Astrocyte (in vitro differentiated cells and primary cell): ENCODE data around the gene CTBP2. TPM values are rescaled to one million over a fixed set of nuclear protein-coding genes. Genes with fewer than 3 reads are reported as not detected.

Source experiments
- DNase-seq: peaks from one replicate; pipeline ENCODE4 v3.0.0-alpha.2; 2010; ENCODE audit warnings: low read depth
- FAIRE-seq: peaks from 2 replicates; lab custom pipeline; 2011; peaks lifted over from hg19 to GRCh38; lab: Jason Lieb, UNC
- H2AFZ ChIP-seq: 2 replicates; pipeline ENCODE4 v1.6.0; 2012; ENCODE audit warnings: low read depth, low read length, inconsistent platforms
- H3K27ac ChIP-seq: 2 replicates; pipeline ENCODE4 v1.5.1; 2011; ENCODE audit warnings: low read depth, low read length, inconsistent platforms
- H3K27me3 ChIP-seq: 2 replicates; pipeline ENCODE4 v1.6.0; 2011; ENCODE audit warnings: low read length, inconsistent platforms; ENCODE audit not compliant: insufficient read depth
- H3K36me3 ChIP-seq: 2 replicates; pipeline ENCODE4 v1.5.1; 2011; ENCODE audit warnings: low read length, inconsistent platforms; ENCODE audit not compliant: insufficient read depth
- H3K4me1 ChIP-seq: 2 replicates; pipeline ENCODE4 v1.5.1; 2011; ENCODE audit warnings: low read length, inconsistent platforms; ENCODE audit not compliant: insufficient read depth
- H3K4me2 ChIP-seq: 2 replicates; pipeline ENCODE4 v1.6.0; 2012; ENCODE audit warnings: low read length, inconsistent platforms
- H3K4me3 ChIP-seq: 2 replicates; pipeline ENCODE4 v1.5.1; 2011; ENCODE audit warnings: low read depth, mild to moderate bottlenecking, low read length, inconsistent platforms; ENCODE audit not compliant: insufficient read depth
- H3K79me2 ChIP-seq: 2 replicates; pipeline ENCODE4 v1.6.0; 2012; ENCODE audit warnings: mild to moderate bottlenecking, low read length, inconsistent platforms; ENCODE audit not compliant: insufficient read depth
- H3K9ac ChIP-seq: 2 replicates; pipeline ENCODE4 v1.6.0; 2012; ENCODE audit warnings: mild to moderate bottlenecking, low read length, inconsistent platforms
- H3K9me3 ChIP-seq: 2 replicates; pipeline ENCODE4 v1.5.1; 2012; ENCODE audit warnings: low read depth, mild to moderate bottlenecking, low read length, inconsistent platforms; ENCODE audit not compliant: insufficient read depth
- H4K20me1 ChIP-seq: 2 replicates; pipeline ENCODE4 v1.6.0; 2012; ENCODE audit warnings: low read length, inconsistent platforms; ENCODE audit not compliant: insufficient read depth
- H3K27ac Mint-ChIP-seq: one replicate; pipeline ENCODE4 v1.8.0; 2021; ENCODE audit warnings: mild to moderate bottlenecking, mixed read lengths; ENCODE audit not compliant: unreplicated experiment
- H3K27me3 Mint-ChIP-seq: one replicate; pipeline ENCODE4 v1.8.0; 2021; ENCODE audit warnings: low read depth, mixed read lengths; ENCODE audit not compliant: unreplicated experiment
- H3K36me3 Mint-ChIP-seq: one replicate; pipeline ENCODE4 v1.8.0; 2021; ENCODE audit warnings: low read depth, mixed read lengths; ENCODE audit not compliant: unreplicated experiment
- H3K4me1 Mint-ChIP-seq: one replicate; pipeline ENCODE4 v1.8.0; 2021; ENCODE audit warnings: low read depth, mixed read lengths; ENCODE audit not compliant: unreplicated experiment
- H3K4me3 Mint-ChIP-seq: one replicate; pipeline ENCODE4 v1.8.0; 2021; ENCODE audit warnings: mild to moderate bottlenecking, moderate library complexity, mixed read lengths; ENCODE audit not compliant: unreplicated experiment
- H3K9me3 Mint-ChIP-seq: one replicate; pipeline ENCODE4 v1.8.0; 2021; ENCODE audit warnings: mild to moderate bottlenecking, mixed read lengths; ENCODE audit not compliant: unreplicated experiment
- CTCF ChIP-seq: IDR thresholded peaks from 2 replicates; pipeline ENCODE4 v1.5.1; 2011; ENCODE audit warnings: low read depth, mild to moderate bottlenecking, inconsistent platforms, low read length, moderate library complexity; ENCODE audit not compliant: insufficient read depth
- EZH2 ChIP-seq: IDR thresholded peaks from 2 replicates; pipeline ENCODE4 v1.6.1; 2012; ENCODE audit warnings: mild to moderate bottlenecking, low read length, inconsistent platforms; ENCODE audit not compliant: insufficient read depth
- total RNA-seq: library from RNA; stranded (reverse); gene quantifications from 2 replicates; pipeline ENCODE4 v1.2.1, GENCODE V29; 2021

CTBP2 gene
- total RNA-seq, 1 donor from 2014 or later, result 109 TPM

DNA sequence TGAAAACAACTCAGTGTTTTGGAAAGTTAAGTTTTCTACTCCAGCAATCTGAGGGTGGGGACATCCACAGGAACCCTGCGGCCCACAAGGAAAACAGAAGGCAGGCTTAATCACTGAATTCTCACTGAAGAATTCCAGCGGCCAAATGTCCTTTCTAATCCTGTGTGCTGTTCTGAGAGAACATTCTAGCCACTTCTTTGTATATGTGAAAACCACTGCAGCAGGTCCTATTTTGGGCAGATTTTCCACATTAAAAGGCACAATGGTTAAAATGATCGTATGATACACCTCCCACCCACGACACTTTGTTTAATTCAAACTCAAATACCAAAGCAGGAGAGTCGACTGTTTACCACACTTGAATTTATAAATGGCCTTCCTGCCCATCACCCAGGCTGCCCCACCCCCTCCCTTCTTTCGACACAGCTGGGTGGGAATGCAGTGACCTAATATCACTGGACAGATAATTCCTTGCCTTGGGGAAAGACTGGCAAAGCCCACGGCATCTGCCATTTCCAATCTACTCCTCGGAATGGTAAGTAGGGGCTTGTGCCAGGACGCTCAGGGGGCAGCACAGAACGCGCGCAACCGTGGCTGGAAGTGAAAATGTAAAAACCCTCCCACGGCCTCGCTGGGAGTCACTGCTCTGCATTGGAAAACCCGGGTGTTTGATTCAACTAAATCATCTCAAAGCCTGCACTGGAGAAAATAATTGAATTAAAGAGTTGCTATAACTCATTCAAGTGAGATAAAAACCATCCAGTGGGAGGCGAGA is 67.0 kb downstream of the CTBP2 start:
- Mint-ChIP-seq H3K4me3 (no peak overlapping the region), H3K27ac (peak overlapping the region; percentile 27), H3K27me3 (no peaks in the 10 kb centered on the region), H3K4me1 (peaks cover 63% of the 10 kb centered on the region), H3K9me3 (no peaks in the 10 kb centered on the region), H3K36me3 (peaks cover 11% of the 10 kb centered on the region)
- Histone ChIP-seq H4K20me1 (peaks cover 94% of the 10 kb centered on the region), H3K27ac (peak overlapping the region; percentile 63), H3K4me2 (peak overlapping the region; percentile 61), H3K79me2 (peaks cover 98% of the 10 kb centered on the region), H3K9me3 (no peaks in the 10 kb centered on the region), H2AFZ (no peak overlapping the region), H3K4me1 (peaks cover 23% of the 10 kb centered on the region), H3K27me3 (no peaks in the 10 kb centered on the region), H3K36me3 (no peaks in the 10 kb centered on the region), H3K9ac (peak overlapping the region; percentile 30), H3K4me3 (no peak overlapping the region)
- peak; percentile 60 for DNase-seq
- TF ChIP-seq CTCF, result no peak
- TF ChIP-seq EZH2, result no peak
- peak; percentile 34 for FAIRE-seq

GRCh38 chr10:125092564-125093031 is 67.8 kb downstream of the CTBP2 start:
- Histone ChIP-seq H3K27ac (peak overlapping the region; percentile 63), H3K4me3 (no peak overlapping the region), H3K9ac (peak overlapping the region; percentile 30), H4K20me1 (peaks cover 96% of the 10 kb centered on the region), H3K4me2 (peak overlapping the region; percentile 61), H3K4me1 (peaks cover 23% of the 10 kb centered on the region), H3K36me3 (peaks cover 2% of the 10 kb centered on the region), H3K9me3 (no peaks in the 10 kb centered on the region), H3K27me3 (no peaks in the 10 kb centered on the region), H2AFZ (no peak overlapping the region), H3K79me2 (peaks cover 98% of the 10 kb centered on the region)
- H3K4me3 Mint-ChIP-seq, result no peak overlapping the region
- DNase-seq, result no peak
- no peaks in the 10 kb centered on the region for H3K9me3 Mint-ChIP-seq
- peak overlapping the region; percentile 85 for H3K27ac Mint-ChIP-seq
- FAIRE-seq, result no peak
- peaks cover 18% of the 10 kb centered on the region for H3K36me3 Mint-ChIP-seq
- TF ChIP-seq EZH2 (no peak), CTCF (no peak)
- no peaks in the 10 kb centered on the region for H3K27me3 Mint-ChIP-seq
- H3K4me1 Mint-ChIP-seq, result peaks cover 69% of the 10 kb centered on the region

- Histone ChIP-seq H4K20me1 (peaks cover 92% of the 10 kb centered on the region), H2AFZ (no peak overlapping the region), H3K36me3 (peaks cover 6% of the 10 kb centered on the region), H3K4me2 (no peak overlapping the region), H3K27ac (no peak overlapping the region), H3K27me3 (no peaks in the 10 kb centered on the region), H3K9ac (no peak overlapping the region), H3K4me3 (no peak overlapping the region), H3K79me2 (peaks cover 96% of the 10 kb centered on the region), H3K9me3 (no peaks in the 10 kb centered on the region), H3K4me1 (peaks cover 23% of the 10 kb centered on the region)
- TF ChIP-seq EZH2, result no peak
- no peak for TF ChIP-seq CTCF
- peaks cover 21% of the 10 kb centered on the region for H3K36me3 Mint-ChIP-seq
- DNase-seq, result no peak
- H3K4me3 Mint-ChIP-seq, result no peak overlapping the region
- H3K27ac Mint-ChIP-seq, result peak overlapping the region; percentile 85
- peaks cover 72% of the 10 kb centered on the region for H3K4me1 Mint-ChIP-seq
- no peaks in the 10 kb centered on the region for H3K27me3 Mint-ChIP-seq
- FAIRE-seq, result no peak
- H3K9me3 Mint-ChIP-seq, result no peaks in the 10 kb centered on the region
Measured at GRCh38 chr10:125091891-125092290, 68.5 kb downstream of the CTBP2 start.
